ENCODE data around the gene KIF6. TPM values are rescaled to one million over a fixed set of nuclear protein-coding genes. Genes with fewer than 3 reads are reported as not detected.

Gene KIF6
- polyA plus RNA-seq, 1 donor (not counting 4 experiments of a cell fraction or from before 2014, with no cell fraction given) = 0.14 TPM

DNA sequence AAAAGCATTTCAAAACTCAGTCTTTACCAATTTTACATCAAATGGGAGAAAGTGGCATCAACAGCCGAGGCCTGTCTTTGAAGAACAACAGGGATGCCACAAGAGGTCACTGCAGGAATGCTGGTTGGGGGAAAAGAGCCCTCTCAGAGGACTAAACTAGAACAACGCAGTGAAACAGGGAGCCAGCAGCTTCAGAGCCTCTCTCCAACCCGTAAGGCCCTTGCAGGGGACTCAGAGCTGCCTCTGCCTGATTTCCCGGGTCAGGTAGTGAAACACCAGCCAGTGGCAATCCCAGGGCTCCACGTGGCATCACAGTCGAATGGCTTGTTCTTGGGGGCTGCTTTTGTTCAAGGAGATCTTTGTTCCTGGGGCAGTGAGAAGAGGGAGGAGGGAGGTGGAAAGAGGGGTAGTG, 347.7 kb downstream of the KIF6 start:
- no peak for FAIRE-seq
- DNase-seq (ENCODE audit: low read depth, low spot score) = no peak
- TF ChIP-seq, protein P1, sequence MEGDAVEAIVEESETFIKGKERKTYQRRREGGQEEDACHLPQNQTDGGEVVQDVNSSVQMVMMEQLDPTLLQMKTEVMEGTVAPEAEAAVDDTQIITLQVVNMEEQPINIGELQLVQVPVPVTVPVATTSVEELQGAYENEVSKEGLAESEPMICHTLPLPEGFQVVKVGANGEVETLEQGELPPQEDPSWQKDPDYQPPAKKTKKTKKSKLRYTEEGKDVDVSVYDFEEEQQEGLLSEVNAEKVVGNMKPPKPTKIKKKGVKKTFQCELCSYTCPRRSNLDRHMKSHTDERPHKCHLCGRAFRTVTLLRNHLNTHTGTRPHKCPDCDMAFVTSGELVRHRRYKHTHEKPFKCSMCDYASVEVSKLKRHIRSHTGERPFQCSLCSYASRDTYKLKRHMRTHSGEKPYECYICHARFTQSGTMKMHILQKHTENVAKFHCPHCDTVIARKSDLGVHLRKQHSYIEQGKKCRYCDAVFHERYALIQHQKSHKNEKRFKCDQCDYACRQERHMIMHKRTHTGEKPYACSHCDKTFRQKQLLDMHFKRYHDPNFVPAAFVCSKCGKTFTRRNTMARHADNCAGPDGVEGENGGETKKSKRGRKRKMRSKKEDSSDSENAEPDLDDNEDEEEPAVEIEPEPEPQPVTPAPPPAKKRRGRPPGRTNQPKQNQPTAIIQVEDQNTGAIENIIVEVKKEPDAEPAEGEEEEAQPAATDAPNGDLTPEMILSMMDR (optimal IDR thresholded peaks at IDR 0.05 in 1 of 3, IDR thresholded peaks at IDR 0.05 in 1 of 3, conservative IDR thresholded peaks at IDR 0.05 in 1 of 3; ENCODE audit: extremely low read depth in 1 of 3, insufficient read depth in 2 of 3, low read length in 3 of 3) = peak; percentile 72 to 80 (median 75)
- TF ChIP-seq EZH2 (IDR thresholded peaks at IDR 0.05; ENCODE audit: low read length) = no peak
- H3K9ac ChIP-seq (ENCODE audit: control insufficient read depth, extremely low read depth, insufficient read depth, low read length) = no peak overlapping the region
- H3K4me2 ChIP-seq (ENCODE audit: control insufficient read depth, extremely low read depth, insufficient read depth, low read depth, low read length) = no peak overlapping the region
- no peaks in the 10 kb centered on the region for H3K79me2 ChIP-seq (ENCODE audit: control insufficient read depth, insufficient read depth, low read length)
- no peak overlapping the region for H3K4me3 ChIP-seq (ENCODE audit: control insufficient read depth in 2 of 3, extremely low read depth in 1 of 3, insufficient read depth in 2 of 3, low read depth in 1 of 3, low read length in 3 of 3)
- dilution Hi-C loops (cut with MboI; ENCODE audit: extremely low pct_ligation_motif_present, low sequenced_read_pairs) = no loop called here
- no peaks in the 10 kb centered on the region for H3K4me1 ChIP-seq (ENCODE audit: control insufficient read depth, extremely low read depth, insufficient read depth, low read length)
- H2AFZ ChIP-seq (ENCODE audit: control insufficient read depth, low read length) = no peak overlapping the region
- H3K27me3 ChIP-seq (ENCODE audit: control insufficient read depth, extremely low read depth, insufficient read depth, low read length) = peaks cover 10% of the 10 kb centered on the region
- no peaks in the 10 kb centered on the region for H3K9me1 ChIP-seq (ENCODE audit: control insufficient read depth, extremely low read depth, insufficient read depth, low read length)
- H3K9me3 ChIP-seq (ENCODE audit: control insufficient read depth, low read depth, low read length) = no peaks in the 10 kb centered on the region
- H3K27ac ChIP-seq (ENCODE audit: control insufficient read depth, insufficient read depth, low read length) = no peak overlapping the region
- H4K20me1 ChIP-seq (ENCODE audit: control insufficient read depth, extremely low read depth, insufficient read depth, low read length) = no peaks in the 10 kb centered on the region
- no peaks in the 10 kb centered on the region for H3K36me3 ChIP-seq (ENCODE audit: control insufficient read depth in 2 of 2, extremely low read depth in 1 of 2, insufficient read depth in 2 of 2, low read length in 2 of 2)

DNA sequence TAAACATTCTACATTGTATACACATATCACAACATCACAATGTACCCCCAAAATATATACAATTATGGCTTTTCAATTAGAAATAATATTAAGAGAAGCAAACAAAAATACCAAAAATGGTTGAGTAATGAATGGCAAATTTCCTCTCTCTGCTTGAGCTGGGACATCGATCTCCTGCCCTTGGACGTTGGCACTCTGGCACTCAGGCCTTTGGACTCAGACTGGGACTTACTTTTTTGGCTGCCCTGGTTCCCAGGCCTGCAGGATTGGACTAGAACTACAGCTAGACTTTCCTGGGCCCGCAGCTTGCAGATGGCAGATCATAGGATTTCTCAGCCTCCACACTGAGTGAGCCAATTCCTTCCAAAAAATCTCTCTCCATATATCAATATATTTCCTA, 349.8 kb downstream of the KIF6 start:
- FAIRE-seq = no peak
- dilution Hi-C loops (cut with MboI; ENCODE audit: extremely low pct_ligation_motif_present, low sequenced_read_pairs) = no loop called here

More for the DNA sequence above, 349.8 kb downstream of the KIF6 start:
- H3K27me3 ChIP-seq (ENCODE audit: control insufficient read depth, extremely low read depth, insufficient read depth, low read length) = no peaks in the 10 kb centered on the region
- no peaks in the 10 kb centered on the region for H3K36me3 ChIP-seq (ENCODE audit: control insufficient read depth in 2 of 2, extremely low read depth in 1 of 2, insufficient read depth in 2 of 2, low read length in 2 of 2)
- no peaks in the 10 kb centered on the region for H4K20me1 ChIP-seq (ENCODE audit: control insufficient read depth, extremely low read depth, insufficient read depth, low read length)
- no peak for DNase-seq (ENCODE audit: low read depth, low spot score)
- no peak overlapping the region for H3K4me2 ChIP-seq (ENCODE audit: control insufficient read depth, extremely low read depth, insufficient read depth, low read depth, low read length)
- no peak overlapping the region for H2AFZ ChIP-seq (ENCODE audit: control insufficient read depth, low read length)
- no peaks in the 10 kb centered on the region for H3K79me2 ChIP-seq (ENCODE audit: control insufficient read depth, insufficient read depth, low read length)
- TF ChIP-seq, protein P1 (optimal IDR thresholded peaks at IDR 0.05 in 1 of 3, IDR thresholded peaks at IDR 0.05 in 1 of 3, conservative IDR thresholded peaks at IDR 0.05 in 1 of 3; ENCODE audit: extremely low read depth in 1 of 3, insufficient read depth in 2 of 3, low read length in 3 of 3) = no peak
- TF ChIP-seq EZH2 (IDR thresholded peaks at IDR 0.05; ENCODE audit: low read length) = no peak
- H3K9me1 ChIP-seq (ENCODE audit: control insufficient read depth, extremely low read depth, insufficient read depth, low read length) = no peaks in the 10 kb centered on the region
- no peaks in the 10 kb centered on the region for H3K9me3 ChIP-seq (ENCODE audit: control insufficient read depth, low read depth, low read length)
- H3K27ac ChIP-seq (ENCODE audit: control insufficient read depth, insufficient read depth, low read length) = no peak overlapping the region
- no peaks in the 10 kb centered on the region for H3K4me1 ChIP-seq (ENCODE audit: control insufficient read depth, extremely low read depth, insufficient read depth, low read length)
- no peak overlapping the region for H3K4me3 ChIP-seq (ENCODE audit: control insufficient read depth in 2 of 3, extremely low read depth in 1 of 3, insufficient read depth in 2 of 3, low read depth in 1 of 3, low read length in 3 of 3)
- H3K9ac ChIP-seq (ENCODE audit: control insufficient read depth, extremely low read depth, insufficient read depth, low read length) = no peak overlapping the region
